Caco-2 (cell line): ENCODE data around the gene ATXN7L1. TPM values are rescaled to one million over a fixed set of nuclear protein-coding genes. Genes with fewer than 3 reads are reported as not detected.

Source experiments
- BruUV-seq: library from RNA; stranded (reverse); fragments of 400-500 nt; replicated peaks from 2 replicates; lab custom pipeline; 2021; lab: Mats Ljungman, UMichigan
- CTCF ChIA-PET: fragments of 300-600 bp; sonication (Branson Sonifier 250); formaldehyde crosslinking; loops from one replicate; lab custom pipeline; 2022; ENCODE audit warnings: antibody characterized with exemption; lab: Charles Lee
- POLR2A ChIA-PET: fragments of 300-600 bp; sonication (Branson Sonifier 250); formaldehyde crosslinking; loops from one replicate; lab custom pipeline; 2022; ENCODE audit warnings: antibody characterized with exemption; lab: Charles Lee
- DNase-seq, 2 experiments: peaks; one replicate each; pipeline versions ENCODE4 v3.0.0 to v3.0.0-alpha.2; 2020 to 2022
- H3K27me3 ChIP-seq: replicated peaks from 2 replicates; pipeline ENCODE4 v1.6.0; 2011; ENCODE audit warnings: low read length; ENCODE audit not compliant: control insufficient read depth, insufficient read depth
- H3K36me3 ChIP-seq: 2 replicates; pipeline ENCODE4 v1.5.1; 2011; ENCODE audit warnings: low read length; ENCODE audit not compliant: control insufficient read depth, insufficient read depth
- H3K4me1 ChIP-seq: fragments of 250-450 bp; sonication (Bioruptor Pico); 2 replicates; pipeline ENCODE4 v1.5.1; 2020; ENCODE audit warnings: mild to moderate bottlenecking
- H3K4me3 ChIP-seq: 2 replicates; pipeline ENCODE4 v1.5.1; 2011; ENCODE audit warnings: low read depth, mild to moderate bottlenecking, control low read depth, low read length
- H3K9me3 ChIP-seq: fragments of 250-450 bp; sonication (Bioruptor Pico); 2 replicates; pipeline ENCODE4 v1.5.1; 2020; ENCODE audit warnings: mild to moderate bottlenecking, moderate library complexity
- H3K27ac Mint-ChIP-seq: one replicate; pipeline ENCODE4 v1.8.0; 2022; ENCODE audit warnings: mixed read lengths; ENCODE audit not compliant: unreplicated experiment
- H3K27me3 Mint-ChIP-seq: one replicate; pipeline ENCODE4 v1.8.0; 2022; ENCODE audit warnings: mixed read lengths; ENCODE audit not compliant: insufficient read depth, unreplicated experiment
- H3K36me3 Mint-ChIP-seq: one replicate; pipeline ENCODE4 v1.8.0; 2022; ENCODE audit warnings: mild to moderate bottlenecking, mixed read lengths; ENCODE audit not compliant: insufficient read depth, unreplicated experiment
- H3K4me1 Mint-ChIP-seq: one replicate; pipeline ENCODE4 v1.8.0; 2022; ENCODE audit warnings: low read depth, mixed read lengths; ENCODE audit not compliant: unreplicated experiment
- H3K4me3 Mint-ChIP-seq: one replicate; pipeline ENCODE4 v1.8.0; 2022; ENCODE audit warnings: mild to moderate bottlenecking, moderate library complexity, mixed read lengths; ENCODE audit not compliant: unreplicated experiment
- H3K9me3 Mint-ChIP-seq: one replicate; pipeline ENCODE4 v1.8.0; 2022; ENCODE audit warnings: mixed read lengths; ENCODE audit not compliant: unreplicated experiment
- intact Hi-C: fragments of 100-400 bp; cut with micrococcal nuclease; formaldehyde crosslinking; loops from one replicate; pipeline ENCODE4 v1.10.0; 2022; ENCODE audit not compliant: unreplicated experiment
- total RNA-seq: library from RNA; stranded (reverse); gene quantifications from 2 replicates; pipeline ENCODE4 v1.2.3, GENCODE V29; 2022
- TF ChIP-seq, protein P1 (sequence below), 2 experiments: fragments of 200-600 bp in 1 of 2; IDR thresholded peaks; 1 replicate in 1 of 2; 2 replicates in 1 of 2; pipeline versions ENCODE4 v1.5.1 to v1.8.0; 2011 to 2022; ENCODE audit warnings: antibody characterized with exemption in 1 of 2, control low read depth in 1 of 2, inconsistent platforms in 1 of 2, low read depth in 1 of 2, low read length in 1 of 2, mild to moderate bottlenecking in 1 of 2, moderate library complexity in 1 of 2; ENCODE audit not compliant: insufficient read depth in 1 of 2, severe bottlenecking in 1 of 2, unreplicated experiment in 1 of 2

ATXN7L1 gene
- total RNA-seq, 1 experiment from 2014 or later: 14.1 TPM

DNA sequence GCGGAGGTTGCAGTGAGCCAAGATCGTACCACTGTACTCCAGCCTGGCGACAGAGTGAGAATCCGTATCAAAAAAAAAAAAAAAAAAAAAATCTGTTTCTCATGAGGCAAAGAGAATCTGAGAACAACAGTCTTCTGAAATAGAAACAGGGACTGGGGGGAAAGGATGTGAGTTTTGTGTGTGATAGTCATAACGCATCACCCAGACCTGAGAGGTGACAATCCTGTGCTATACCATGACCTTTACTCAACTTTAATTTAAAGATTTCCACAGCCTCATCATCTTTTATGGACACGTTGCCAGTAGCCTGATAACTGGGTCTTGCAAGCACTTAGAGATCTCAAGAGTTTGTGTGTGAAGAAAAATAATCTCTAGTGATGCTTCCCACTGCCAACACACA, 2.3 kb downstream of the ATXN7L1 start:
- POLR2A ChIA-PET: no interaction called here
- Histone ChIP-seq H3K4me1 (peaks cover 9% of the 10 kb centered on the region; the same call in 1 of the 2 replicates), H3K36me3 (peaks cover 1% of the 10 kb centered on the region), H3K27me3 (no peaks in the 10 kb centered on the region), H3K9me3 (no peaks in the 10 kb centered on the region), H3K4me3 (no peak overlapping the region)
- H3K27me3 Mint-ChIP-seq: no peaks in the 10 kb centered on the region
- BruUV-seq: no TSS peak
- TF ChIP-seq, protein P1, sequence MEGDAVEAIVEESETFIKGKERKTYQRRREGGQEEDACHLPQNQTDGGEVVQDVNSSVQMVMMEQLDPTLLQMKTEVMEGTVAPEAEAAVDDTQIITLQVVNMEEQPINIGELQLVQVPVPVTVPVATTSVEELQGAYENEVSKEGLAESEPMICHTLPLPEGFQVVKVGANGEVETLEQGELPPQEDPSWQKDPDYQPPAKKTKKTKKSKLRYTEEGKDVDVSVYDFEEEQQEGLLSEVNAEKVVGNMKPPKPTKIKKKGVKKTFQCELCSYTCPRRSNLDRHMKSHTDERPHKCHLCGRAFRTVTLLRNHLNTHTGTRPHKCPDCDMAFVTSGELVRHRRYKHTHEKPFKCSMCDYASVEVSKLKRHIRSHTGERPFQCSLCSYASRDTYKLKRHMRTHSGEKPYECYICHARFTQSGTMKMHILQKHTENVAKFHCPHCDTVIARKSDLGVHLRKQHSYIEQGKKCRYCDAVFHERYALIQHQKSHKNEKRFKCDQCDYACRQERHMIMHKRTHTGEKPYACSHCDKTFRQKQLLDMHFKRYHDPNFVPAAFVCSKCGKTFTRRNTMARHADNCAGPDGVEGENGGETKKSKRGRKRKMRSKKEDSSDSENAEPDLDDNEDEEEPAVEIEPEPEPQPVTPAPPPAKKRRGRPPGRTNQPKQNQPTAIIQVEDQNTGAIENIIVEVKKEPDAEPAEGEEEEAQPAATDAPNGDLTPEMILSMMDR (IDR thresholded peaks at IDR 0.05; ENCODE audit: insufficient read depth in 1 of 2, low read depth in 1 of 2, low read length in 1 of 2, severe bottlenecking in 1 of 2, unreplicated experiment in 1 of 2): no peak
- CTCF ChIA-PET: no interaction called here
- peaks cover 13% of the 10 kb centered on the region for H3K4me1 Mint-ChIP-seq
- no peak overlapping the region for H3K27ac Mint-ChIP-seq
- H3K36me3 Mint-ChIP-seq: peaks cover 7% of the 10 kb centered on the region
- intact Hi-C loops: no loop called here
- H3K4me3 Mint-ChIP-seq: no peak overlapping the region
- no peak for DNase-seq
- H3K9me3 Mint-ChIP-seq: no peaks in the 10 kb centered on the region

DNA sequence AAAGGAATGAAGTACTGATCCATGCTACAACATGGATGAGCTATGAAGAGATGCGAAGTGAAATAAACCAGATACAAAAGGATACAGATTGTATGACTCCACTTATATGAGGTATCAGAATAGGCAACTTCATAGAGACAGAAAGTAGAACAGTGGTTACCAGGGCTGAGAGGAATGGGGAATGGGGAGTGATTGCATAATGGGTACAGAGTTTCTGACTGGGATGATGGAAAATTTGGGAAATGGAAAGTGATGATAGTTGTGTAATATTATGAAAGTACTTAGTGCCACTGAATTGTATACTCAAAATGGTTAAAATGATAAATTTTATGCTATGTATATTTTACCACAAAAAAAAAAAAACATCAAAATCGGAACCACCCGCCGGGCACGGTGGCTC, 3.9 kb downstream of the ATXN7L1 start:
- no TSS peak for BruUV-seq
- no peak for DNase-seq
- H3K9me3 ChIP-seq: no peaks in the 10 kb centered on the region
- no peaks in the 10 kb centered on the region for H3K4me1 ChIP-seq
- H3K36me3 ChIP-seq: peaks cover 1% of the 10 kb centered on the region
- POLR2A ChIA-PET: no interaction called here
- no peak overlapping the region for H3K27ac Mint-ChIP-seq
- H3K9me3 Mint-ChIP-seq: no peaks in the 10 kb centered on the region
- no peak overlapping the region for H3K4me3 Mint-ChIP-seq
- TF ChIP-seq, protein P1 (IDR thresholded peaks at IDR 0.05; ENCODE audit: insufficient read depth in 1 of 2, low read depth in 1 of 2, low read length in 1 of 2, severe bottlenecking in 1 of 2, unreplicated experiment in 1 of 2): no peak
- CTCF ChIA-PET: interaction anchor here (0.6 kb wide), 1 partner anchor 65 kb away, joined by 3 read pairs; no protein-coding TSS in a partner anchor
- H3K27me3 ChIP-seq: no peaks in the 10 kb centered on the region
- H3K36me3 Mint-ChIP-seq: peaks cover 7% of the 10 kb centered on the region
- H3K4me1 Mint-ChIP-seq: no peaks in the 10 kb centered on the region
- intact Hi-C loops: no loop called here
- no peak overlapping the region for H3K4me3 ChIP-seq
- H3K27me3 Mint-ChIP-seq: no peaks in the 10 kb centered on the region

DNA sequence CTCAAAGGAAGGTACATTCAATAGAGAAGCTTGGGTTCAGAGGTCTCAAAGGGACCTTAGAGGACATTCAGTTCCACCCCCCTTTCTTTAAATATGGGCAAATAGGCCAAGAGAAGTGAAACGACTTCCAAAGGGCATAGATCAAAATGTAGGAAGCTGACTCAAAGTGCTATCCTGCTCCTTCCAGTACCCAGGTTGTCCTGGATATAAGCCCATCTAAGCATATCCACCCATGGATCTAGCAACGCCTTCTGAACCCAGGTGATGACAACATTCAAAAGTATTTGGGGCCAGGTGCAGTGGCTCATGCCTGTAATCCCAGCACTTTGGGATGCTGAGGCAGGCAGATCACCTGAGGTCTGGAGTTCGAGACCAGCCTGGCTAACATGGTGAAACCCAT, 5.3 kb downstream of the ATXN7L1 start:
- no peak for DNase-seq
- Mint-ChIP-seq H3K9me3 (no peaks in the 10 kb centered on the region), H3K36me3 (peaks cover 4% of the 10 kb centered on the region), H3K4me1 (no peaks in the 10 kb centered on the region), H3K4me3 (no peak overlapping the region), H3K27ac (no peak overlapping the region), H3K27me3 (no peaks in the 10 kb centered on the region)
- no peaks in the 10 kb centered on the region for H3K9me3 ChIP-seq
- POLR2A ChIA-PET: no interaction called here
- CTCF ChIA-PET: interaction anchor here (0.6 to 0.7 kb wide), 2 partner anchors 157 to 219 kb away, joined by 3 to 5 read pairs; no protein-coding TSS in a partner anchor
- no peak overlapping the region for H3K4me3 ChIP-seq
- BruUV-seq: no TSS peak
- H3K27me3 ChIP-seq: no peaks in the 10 kb centered on the region
- H3K4me1 ChIP-seq: no peaks in the 10 kb centered on the region
- TF ChIP-seq, protein P1 (IDR thresholded peaks at IDR 0.05; ENCODE audit: insufficient read depth in 1 of 2, low read depth in 1 of 2, low read length in 1 of 2, severe bottlenecking in 1 of 2, unreplicated experiment in 1 of 2): no peak
- peaks cover 1% of the 10 kb centered on the region for H3K36me3 ChIP-seq
- intact Hi-C loops: no loop called here
